ENCODE measurements around the gene CRYBG2.
A peak's percentile ranks its signal among the peaks of the same experiment; 100 is the strongest.

CRYBG2 gene

GRCh38 chr1:26288311-26288941 lies 65.5 kb downstream of the CRYBG2 start:
- Histone ChIP-seq H3K9me3 (ENCODE audit: control insufficient read depth, low read length) (no peaks in the 10 kb centered on the region), H3K4me1 (ENCODE audit: control insufficient read depth, insufficient read depth, low read length, poor library complexity, severe bottlenecking) (peaks cover 87% of the 10 kb centered on the region), H3K4me3 (ENCODE audit: insufficient read depth, low read depth, low read length, poor library complexity, severe bottlenecking) (no peak overlapping the region), H3K27me3 (replicated peaks; ENCODE audit: control insufficient read depth, insufficient read depth, low read length, poor library complexity, severe bottlenecking) (no peaks in the 10 kb centered on the region), H3K36me3 (ENCODE audit: control insufficient read depth, insufficient read depth, low read length) (no peaks in the 10 kb centered on the region), H3K27ac (ENCODE audit: insufficient read depth, low read length, poor library complexity, severe bottlenecking) (peak overlapping the region; percentile 89)
- DNase-seq, result peak in 1 of 3 donors; percentile 56

GRCh38 chr1:26287811-26288210 lies 66.1 kb downstream of the CRYBG2 start:
- H3K36me3 ChIP-seq (ENCODE audit: control insufficient read depth, insufficient read depth, low read length), result no peaks in the 10 kb centered on the region
- H3K27ac ChIP-seq (ENCODE audit: insufficient read depth, low read length, poor library complexity, severe bottlenecking), result peak overlapping the region; percentile 89
- no peak overlapping the region for H3K4me3 ChIP-seq (ENCODE audit: insufficient read depth, low read depth, low read length, poor library complexity, severe bottlenecking)
- no peak for DNase-seq
- peaks cover 93% of the 10 kb centered on the region for H3K4me1 ChIP-seq (ENCODE audit: control insufficient read depth, insufficient read depth, low read length, poor library complexity, severe bottlenecking)
- no peaks in the 10 kb centered on the region for H3K27me3 ChIP-seq (replicated peaks; ENCODE audit: control insufficient read depth, insufficient read depth, low read length, poor library complexity, severe bottlenecking)
- no peaks in the 10 kb centered on the region for H3K9me3 ChIP-seq (ENCODE audit: control insufficient read depth, low read length)

GRCh38 chr1:26287033-26287711 lies 66.8 kb downstream of the CRYBG2 start:
- Histone ChIP-seq H3K9me3 (ENCODE audit: control insufficient read depth, low read length) (no peaks in the 10 kb centered on the region), H3K4me1 (ENCODE audit: control insufficient read depth, insufficient read depth, low read length, poor library complexity, severe bottlenecking) (peaks cover 99% of the 10 kb centered on the region), H3K27me3 (replicated peaks; ENCODE audit: control insufficient read depth, insufficient read depth, low read length, poor library complexity, severe bottlenecking) (no peaks in the 10 kb centered on the region), H3K4me3 (ENCODE audit: insufficient read depth, low read depth, low read length, poor library complexity, severe bottlenecking) (no peak overlapping the region), H3K27ac (ENCODE audit: insufficient read depth, low read length, poor library complexity, severe bottlenecking) (peak overlapping the region; percentile 89), H3K36me3 (ENCODE audit: control insufficient read depth, insufficient read depth, low read length) (no peaks in the 10 kb centered on the region)
- peak; percentile 63 to 74 (median 65) for DNase-seq

- Histone ChIP-seq H3K36me3 (ENCODE audit: control insufficient read depth, insufficient read depth, low read length) (peaks cover 6% of the 10 kb centered on the region), H3K4me1 (ENCODE audit: control insufficient read depth, insufficient read depth, low read length, poor library complexity, severe bottlenecking) (peaks cover 99% of the 10 kb centered on the region), H3K27me3 (replicated peaks; ENCODE audit: control insufficient read depth, insufficient read depth, low read length, poor library complexity, severe bottlenecking) (no peaks in the 10 kb centered on the region), H3K9me3 (ENCODE audit: control insufficient read depth, low read length) (no peaks in the 10 kb centered on the region), H3K4me3 (ENCODE audit: insufficient read depth, low read depth, low read length, poor library complexity, severe bottlenecking) (no peak overlapping the region), H3K27ac (ENCODE audit: insufficient read depth, low read length, poor library complexity, severe bottlenecking) (peak overlapping the region; percentile 89)
- no peak for DNase-seq
Observed at GRCh38 chr1:26286064-26286416, 67.9 kb downstream of the CRYBG2 start.

- H3K9me3 ChIP-seq (ENCODE audit: control insufficient read depth, low read length), result no peaks in the 10 kb centered on the region
- H3K27me3 ChIP-seq (replicated peaks; ENCODE audit: control insufficient read depth, insufficient read depth, low read length, poor library complexity, severe bottlenecking), result no peaks in the 10 kb centered on the region
- peak overlapping the region; percentile 89 for H3K27ac ChIP-seq (ENCODE audit: insufficient read depth, low read length, poor library complexity, severe bottlenecking)
- DNase-seq, result no peak
- peaks cover 99% of the 10 kb centered on the region for H3K4me1 ChIP-seq (ENCODE audit: control insufficient read depth, insufficient read depth, low read length, poor library complexity, severe bottlenecking)
- peaks cover 10% of the 10 kb centered on the region for H3K36me3 ChIP-seq (ENCODE audit: control insufficient read depth, insufficient read depth, low read length)
- no peak overlapping the region for H3K4me3 ChIP-seq (ENCODE audit: insufficient read depth, low read depth, low read length, poor library complexity, severe bottlenecking)
Observed at GRCh38 chr1:26285366-26286063, 68.4 kb downstream of the CRYBG2 start.

- Histone ChIP-seq H3K9me3 (ENCODE audit: control insufficient read depth, low read length) (no peaks in the 10 kb centered on the region), H3K4me3 (ENCODE audit: insufficient read depth, low read depth, low read length, poor library complexity, severe bottlenecking) (peak overlapping the region; percentile 23), H3K27me3 (replicated peaks; ENCODE audit: control insufficient read depth, insufficient read depth, low read length, poor library complexity, severe bottlenecking) (no peaks in the 10 kb centered on the region), H3K4me1 (ENCODE audit: control insufficient read depth, insufficient read depth, low read length, poor library complexity, severe bottlenecking) (peaks cover 94% of the 10 kb centered on the region), H3K36me3 (ENCODE audit: control insufficient read depth, insufficient read depth, low read length) (peaks cover 10% of the 10 kb centered on the region), H3K27ac (ENCODE audit: insufficient read depth, low read length, poor library complexity, severe bottlenecking) (peak overlapping the region; percentile 89)
- DNase-seq, result peak; percentile 87 to 94 (median 90)
Observed at GRCh38 chr1:26284597-26285347, 69.2 kb downstream of the CRYBG2 start.

- peaks cover 92% of the 10 kb centered on the region for H3K4me1 ChIP-seq (ENCODE audit: control insufficient read depth, insufficient read depth, low read length, poor library complexity, severe bottlenecking)
- H3K4me3 ChIP-seq (ENCODE audit: insufficient read depth, low read depth, low read length, poor library complexity, severe bottlenecking), result peak overlapping the region; percentile 23
Observed at GRCh38 chr1:26283871-26284596, 69.9 kb downstream of the CRYBG2 start.

GRCh38 chr1:26283279-26283853 lies 70.6 kb downstream of the CRYBG2 start:
- Histone ChIP-seq H3K27ac (ENCODE audit: insufficient read depth, low read length, poor library complexity, severe bottlenecking) (peak overlapping the region; percentile 89), H3K36me3 (ENCODE audit: control insufficient read depth, insufficient read depth, low read length) (peaks cover 10% of the 10 kb centered on the region), H3K4me1 (ENCODE audit: control insufficient read depth, insufficient read depth, low read length, poor library complexity, severe bottlenecking) (peaks cover 92% of the 10 kb centered on the region), H3K9me3 (ENCODE audit: control insufficient read depth, low read length) (no peaks in the 10 kb centered on the region), H3K4me3 (ENCODE audit: insufficient read depth, low read depth, low read length, poor library complexity, severe bottlenecking) (peak overlapping the region; percentile 23), H3K27me3 (replicated peaks; ENCODE audit: control insufficient read depth, insufficient read depth, low read length, poor library complexity, severe bottlenecking) (no peaks in the 10 kb centered on the region)
- DNase-seq, result no peak

More at GRCh38 chr1:26283871-26284596, 69.9 kb downstream of the CRYBG2 start:
- DNase-seq, result no peak
- Histone ChIP-seq H3K27me3 (replicated peaks; ENCODE audit: control insufficient read depth, insufficient read depth, low read length, poor library complexity, severe bottlenecking) (no peaks in the 10 kb centered on the region), H3K27ac (ENCODE audit: insufficient read depth, low read length, poor library complexity, severe bottlenecking) (peak overlapping the region; percentile 89), H3K36me3 (ENCODE audit: control insufficient read depth, insufficient read depth, low read length) (peaks cover 10% of the 10 kb centered on the region), H3K9me3 (ENCODE audit: control insufficient read depth, low read length) (no peaks in the 10 kb centered on the region)

- Histone ChIP-seq H3K4me1 (ENCODE audit: control insufficient read depth, insufficient read depth, low read length, poor library complexity, severe bottlenecking) (peaks cover 92% of the 10 kb centered on the region), H3K27me3 (replicated peaks; ENCODE audit: control insufficient read depth, insufficient read depth, low read length, poor library complexity, severe bottlenecking) (no peaks in the 10 kb centered on the region)
Observed at GRCh38 chr1:26282401-26282918, 71.5 kb downstream of the CRYBG2 start.

More at GRCh38 chr1:26282401-26282918, 71.5 kb downstream of the CRYBG2 start:
- H3K36me3 ChIP-seq (ENCODE audit: control insufficient read depth, insufficient read depth, low read length), result peaks cover 10% of the 10 kb centered on the region
- no peak overlapping the region for H3K4me3 ChIP-seq (ENCODE audit: insufficient read depth, low read depth, low read length, poor library complexity, severe bottlenecking)
- peak overlapping the region; percentile 89 for H3K27ac ChIP-seq (ENCODE audit: insufficient read depth, low read length, poor library complexity, severe bottlenecking)
- no peak for DNase-seq
- H3K9me3 ChIP-seq (ENCODE audit: control insufficient read depth, low read length), result no peaks in the 10 kb centered on the region

All from effector memory CD4-positive, alpha-beta T cell (primary cell).